DOHH2 (cell line): ENCODE results near the gene TACR2.

Experiments used
- H3F3A ChIP-seq: fragments of 200-600 bp; sonication (generic), shearing (Covaris generic); 2 replicates; pipeline ENCODE4 v1.6.0; 2016; ENCODE audit warnings: antibody characterized with exemption, mild to moderate bottlenecking; ENCODE audit not compliant: control insufficient read depth, insufficient read depth
- H3K27ac ChIP-seq: fragments of 200-600 bp; sonication (generic); 2 replicates; pipeline ENCODE4 v1.5.1; 2014; ENCODE audit warnings: low read depth, mild to moderate bottlenecking, low read length, moderate library complexity
- H3K27me3 ChIP-seq: fragments of 200-600 bp; sonication (generic); 2 replicates; pipeline ENCODE4 v1.6.1; 2014; ENCODE audit warnings: mild to moderate bottlenecking, low read length, mixed read lengths; ENCODE audit not compliant: control insufficient read depth
- H3K36me3 ChIP-seq: fragments of 200-600 bp; sonication (generic); 2 replicates; pipeline ENCODE4 v1.6.1; 2014; ENCODE audit warnings: mild to moderate bottlenecking, low read length, moderate library complexity, mixed read lengths; ENCODE audit not compliant: control insufficient read depth
- H3K4me1 ChIP-seq: fragments of 200-600 bp; sonication (generic); 2 replicates; pipeline ENCODE4 v1.6.1; 2014; ENCODE audit warnings: mild to moderate bottlenecking, low read length, mixed read lengths; ENCODE audit not compliant: control insufficient read depth
- H3K4me2 ChIP-seq: fragments of 200-600 bp; sonication (generic); 2 replicates; pipeline ENCODE4 v1.6.0; 2014; ENCODE audit warnings: mild to moderate bottlenecking, low read length, moderate library complexity
- H3K4me3 ChIP-seq: fragments of 200-600 bp; sonication (generic); 2 replicates; pipeline ENCODE4 v1.5.1; 2014; ENCODE audit warnings: mild to moderate bottlenecking, low read length, mixed read lengths
- H3K79me2 ChIP-seq: fragments of 200-600 bp; sonication (generic); 2 replicates; pipeline ENCODE4 v1.6.1; 2014; ENCODE audit warnings: mild to moderate bottlenecking, low read length, mixed read lengths; ENCODE audit not compliant: control insufficient read depth
- H3K9me2 ChIP-seq: fragments of 200-600 bp; sonication (generic); replicated peaks from 2 replicates; pipeline ENCODE4 v1.6.1; 2014; ENCODE audit warnings: mild to moderate bottlenecking, low read length, mixed read lengths; ENCODE audit not compliant: control insufficient read depth
- H3K9me3 ChIP-seq: fragments of 200-600 bp; sonication (generic); 2 replicates; pipeline ENCODE4 v1.6.1; 2014; ENCODE audit warnings: antibody characterized with exemption, low read length, mixed read lengths; ENCODE audit not compliant: control insufficient read depth, insufficient read depth
- H4K20me1 ChIP-seq: fragments of 200-600 bp; sonication (generic); 2 replicates; pipeline ENCODE4 v1.6.0; 2014; ENCODE audit warnings: low read depth, mild to moderate bottlenecking, antibody characterized with exemption, low read length, moderate library complexity; ENCODE audit not compliant: control insufficient read depth, insufficient read depth
- EZH2phosphoT487 ChIP-seq: fragments of 200-600 bp; sonication (generic); IDR thresholded peaks from 2 replicates; pipeline ENCODE4 v1.6.1; 2017; ENCODE audit warnings: borderline replicate concordance, mild to moderate bottlenecking, antibody characterized with exemption, low read length, moderate library complexity, mixed read lengths
- TF ChIP-seq, protein P1 (sequence below): fragments of 200-600 bp; sonication (generic); IDR thresholded peaks from one replicate; pipeline ENCODE4 v1.5.1; 2014; ENCODE audit warnings: antibody characterized with exemption, mild to moderate bottlenecking, low read depth, low read length; ENCODE audit not compliant: poor library complexity, severe bottlenecking

The TACR2 gene

DNA sequence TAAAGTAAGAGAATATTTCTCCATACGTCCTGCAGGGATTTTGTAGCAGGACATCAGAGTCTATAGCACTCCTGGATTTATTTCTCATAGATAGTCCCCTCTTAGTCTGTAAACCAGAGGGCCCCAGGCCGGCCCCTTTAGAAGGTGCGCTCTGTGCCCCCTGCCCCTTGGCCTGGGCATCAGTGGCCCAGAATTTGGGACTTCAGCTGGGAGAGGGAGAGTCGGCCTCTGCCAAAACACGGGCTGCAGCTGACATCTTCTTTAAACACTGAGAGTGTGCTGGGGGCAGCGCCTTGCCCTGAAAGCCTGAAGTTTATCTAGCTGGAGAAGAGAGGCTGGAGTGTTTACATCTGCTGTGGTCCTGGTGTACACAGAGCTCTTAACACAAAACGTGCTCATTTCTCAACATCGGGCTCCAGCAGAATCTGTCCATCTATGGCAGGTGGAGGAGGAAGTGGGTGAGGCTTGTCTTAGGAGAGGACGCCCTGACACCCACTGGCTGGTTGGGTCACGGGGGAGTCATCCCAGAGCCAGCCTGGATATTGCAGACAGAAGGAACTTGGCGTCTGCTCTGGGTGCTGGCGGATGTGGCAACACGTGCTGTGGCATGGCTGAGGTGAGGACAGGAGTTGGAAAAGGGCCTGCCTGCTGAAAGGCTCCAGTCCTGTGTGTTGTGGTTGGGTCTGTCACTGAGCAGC is 5.0 kb upstream of the TACR2 start:
- no peaks in the 10 kb centered on the region for H3K9me3 ChIP-seq
- H3K36me3 ChIP-seq = no peaks in the 10 kb centered on the region
- no peaks in the 10 kb centered on the region for H4K20me1 ChIP-seq
- TF ChIP-seq, protein P1, sequence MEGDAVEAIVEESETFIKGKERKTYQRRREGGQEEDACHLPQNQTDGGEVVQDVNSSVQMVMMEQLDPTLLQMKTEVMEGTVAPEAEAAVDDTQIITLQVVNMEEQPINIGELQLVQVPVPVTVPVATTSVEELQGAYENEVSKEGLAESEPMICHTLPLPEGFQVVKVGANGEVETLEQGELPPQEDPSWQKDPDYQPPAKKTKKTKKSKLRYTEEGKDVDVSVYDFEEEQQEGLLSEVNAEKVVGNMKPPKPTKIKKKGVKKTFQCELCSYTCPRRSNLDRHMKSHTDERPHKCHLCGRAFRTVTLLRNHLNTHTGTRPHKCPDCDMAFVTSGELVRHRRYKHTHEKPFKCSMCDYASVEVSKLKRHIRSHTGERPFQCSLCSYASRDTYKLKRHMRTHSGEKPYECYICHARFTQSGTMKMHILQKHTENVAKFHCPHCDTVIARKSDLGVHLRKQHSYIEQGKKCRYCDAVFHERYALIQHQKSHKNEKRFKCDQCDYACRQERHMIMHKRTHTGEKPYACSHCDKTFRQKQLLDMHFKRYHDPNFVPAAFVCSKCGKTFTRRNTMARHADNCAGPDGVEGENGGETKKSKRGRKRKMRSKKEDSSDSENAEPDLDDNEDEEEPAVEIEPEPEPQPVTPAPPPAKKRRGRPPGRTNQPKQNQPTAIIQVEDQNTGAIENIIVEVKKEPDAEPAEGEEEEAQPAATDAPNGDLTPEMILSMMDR = no peak
- no peak for TF ChIP-seq EZH2phosphoT487
- H3K9me2 ChIP-seq = no peaks in the 10 kb centered on the region
- H3K79me2 ChIP-seq = no peaks in the 10 kb centered on the region
- H3K27me3 ChIP-seq = 0 out of 2 replicates have a peak, but pooled peaks cover 8% of the 10 kb centered on the region
- H3K27ac ChIP-seq = no peak overlapping the region
- peaks cover 15% of the 10 kb centered on the region for H3K4me1 ChIP-seq
- H3F3A ChIP-seq = no peaks in the 10 kb centered on the region
- H3K4me3 ChIP-seq = no peak overlapping the region
- no peak overlapping the region for H3K4me2 ChIP-seq

- no peak overlapping the region for H3K4me2 ChIP-seq
- no peak overlapping the region for H3K27ac ChIP-seq
- H3F3A ChIP-seq = no peaks in the 10 kb centered on the region
- H3K4me1 ChIP-seq = peaks cover 8% of the 10 kb centered on the region
- no peak overlapping the region for H3K4me3 ChIP-seq
- no peaks in the 10 kb centered on the region for H3K9me2 ChIP-seq
- H4K20me1 ChIP-seq = no peaks in the 10 kb centered on the region
- H3K36me3 ChIP-seq = no peaks in the 10 kb centered on the region
- no peaks in the 10 kb centered on the region for H3K79me2 ChIP-seq
- TF ChIP-seq, protein P1 = no peak
- no peak for TF ChIP-seq EZH2phosphoT487
- H3K9me3 ChIP-seq = no peaks in the 10 kb centered on the region
- 0 out of 2 replicates have a peak, but pooled peaks cover 8% of the 10 kb centered on the region for H3K27me3 ChIP-seq
Observed at GRCh38 chr10:69419744-69420126, 3.0 kb upstream of the TACR2 start.

GRCh38 chr10:69419096-69419743 is 2.5 kb upstream of the TACR2 start:
- H3K27me3 ChIP-seq = 0 out of 2 replicates have a peak, but pooled peaks cover 8% of the 10 kb centered on the region

More at GRCh38 chr10:69419096-69419743, 2.5 kb upstream of the TACR2 start:
- TF ChIP-seq EZH2phosphoT487 = no peak
- TF ChIP-seq, protein P1 = no peak
- H3K4me2 ChIP-seq = no peak overlapping the region
- H3K4me3 ChIP-seq = no peak overlapping the region
- no peaks in the 10 kb centered on the region for H4K20me1 ChIP-seq
- H3K27ac ChIP-seq = no peak overlapping the region
- H3K36me3 ChIP-seq = no peaks in the 10 kb centered on the region
- peaks cover 7% of the 10 kb centered on the region for H3K4me1 ChIP-seq
- no peaks in the 10 kb centered on the region for H3K9me2 ChIP-seq
- no peaks in the 10 kb centered on the region for H3F3A ChIP-seq
- no peaks in the 10 kb centered on the region for H3K79me2 ChIP-seq
- no peaks in the 10 kb centered on the region for H3K9me3 ChIP-seq
